Stimulated activated CD4-positive, alpha-beta T cell treated with anti-CD3 and anti-CD28 coated beads, Interleukin-2, amount 100 ng/mL, for 24 hours (primary cell): ENCODE results near the gene ADAMTS12.

Experiments used
- DNase-seq, 2 donors: peaks; one replicate each; pipeline ENCODE4 v3.0.0-alpha.2; 2020

Gene ADAMTS12

GRCh38 chr5:33753704-33754103 lies 138.1 kb downstream of the ADAMTS12 start:
- no peak for DNase-seq

GRCh38 chr5:33748754-33749153 lies 143.0 kb downstream of the ADAMTS12 start:
- no peak for DNase-seq

GRCh38 chr5:33745101-33745770 lies 146.6 kb downstream of the ADAMTS12 start:
- no peak for DNase-seq

- no peak for DNase-seq
Observed at GRCh38 chr5:33743099-33743498, 148.7 kb downstream of the ADAMTS12 start.

- DNase-seq = no peak
Observed at GRCh38 chr5:33742181-33742580, 149.6 kb downstream of the ADAMTS12 start.

GRCh38 chr5:33738967-33739366 lies 152.8 kb downstream of the ADAMTS12 start:
- DNase-seq = no peak

GRCh38 chr5:33738097-33738496 lies 153.7 kb downstream of the ADAMTS12 start:
- no peak for DNase-seq

GRCh38 chr5:33737697-33738096 lies 154.1 kb downstream of the ADAMTS12 start:
- DNase-seq = no peak

GRCh38 chr5:33737284-33737683 lies 154.5 kb downstream of the ADAMTS12 start:
- no peak for DNase-seq

- DNase-seq = no peak
Observed at GRCh38 chr5:33736510-33736909, 155.3 kb downstream of the ADAMTS12 start.

GRCh38 chr5:33735072-33735471 lies 156.7 kb downstream of the ADAMTS12 start:
- no peak for DNase-seq

GRCh38 chr5:33734537-33734936 lies 157.3 kb downstream of the ADAMTS12 start:
- no peak for DNase-seq

GRCh38 chr5:33733225-33733624 lies 158.6 kb downstream of the ADAMTS12 start:
- no peak for DNase-seq

GRCh38 chr5:33726422-33727165 lies 165.2 kb downstream of the ADAMTS12 start:
- no peak for DNase-seq

GRCh38 chr5:33725806-33726205 lies 166.0 kb downstream of the ADAMTS12 start:
- DNase-seq = no peak

GRCh38 chr5:33721491-33722200 lies 170.1 kb downstream of the ADAMTS12 start:
- no peak for DNase-seq

GRCh38 chr5:33720176-33720575 lies 171.6 kb downstream of the ADAMTS12 start:
- no peak for DNase-seq

GRCh38 chr5:33719769-33720168 lies 172.0 kb downstream of the ADAMTS12 start:
- DNase-seq = no peak

- no peak for DNase-seq
Observed at GRCh38 chr5:33715661-33716060, 176.1 kb downstream of the ADAMTS12 start.

GRCh38 chr5:33713136-33713765 lies 178.5 kb downstream of the ADAMTS12 start:
- DNase-seq = no peak

- DNase-seq = no peak
Observed at GRCh38 chr5:33712664-33713063, 179.1 kb downstream of the ADAMTS12 start.

- DNase-seq = no peak
Observed at GRCh38 chr5:33711094-33711679, 180.6 kb downstream of the ADAMTS12 start.

- DNase-seq = no peak
Observed at GRCh38 chr5:33702867-33703266, 188.9 kb downstream of the ADAMTS12 start.
